ENCODE measurements around the gene COX8C.

The COX8C gene, protein sequence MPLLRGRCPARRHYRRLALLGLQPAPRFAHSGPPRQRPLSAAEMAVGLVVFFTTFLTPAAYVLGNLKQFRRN

DNA sequence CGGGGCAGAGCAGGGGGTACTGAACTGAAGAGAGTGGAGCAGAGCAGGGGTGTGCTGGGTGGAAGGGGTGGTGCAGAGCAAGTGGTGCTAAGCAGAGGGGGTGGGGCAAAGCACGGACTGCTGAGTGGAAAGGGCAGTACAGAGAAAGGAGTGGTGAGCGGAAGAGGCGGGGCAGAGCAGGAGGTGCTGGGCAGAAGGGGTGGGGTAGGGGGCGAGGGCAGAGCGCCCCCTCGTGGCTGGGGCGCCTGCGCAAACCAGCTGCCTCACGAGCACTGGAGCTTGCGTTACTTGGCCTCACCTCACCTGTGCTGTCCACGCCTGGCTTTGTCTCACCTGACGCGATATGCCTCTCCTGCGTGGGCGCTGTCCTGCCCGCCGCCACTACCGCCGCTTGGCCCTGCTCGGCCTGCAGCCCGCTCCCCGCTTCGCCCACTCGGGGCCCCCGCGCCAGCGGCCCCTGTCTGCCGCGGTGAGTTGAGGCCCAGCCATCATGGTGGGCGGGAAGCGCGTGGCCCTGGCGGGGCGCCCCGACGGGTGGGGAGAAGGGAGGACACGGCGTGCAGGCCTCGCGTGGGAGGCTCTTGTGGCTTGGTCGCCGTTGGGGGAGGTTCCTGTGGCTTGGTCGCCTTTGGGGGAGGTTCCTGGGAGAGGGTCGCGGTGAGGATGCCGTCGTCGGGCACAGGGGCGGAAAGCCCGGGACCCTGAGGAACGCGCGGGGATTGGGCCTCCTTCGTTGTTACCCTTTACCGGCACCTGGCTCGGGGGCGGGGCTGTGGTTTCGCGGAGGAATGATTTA is at the start of gene COX8C:
Gene COX8C (plus strand): TSS at position 257 of the 796 bp plus-strand sequence. CDS start 87 bp downstream, at position 344.
- no peak for DNase-seq

DNA sequence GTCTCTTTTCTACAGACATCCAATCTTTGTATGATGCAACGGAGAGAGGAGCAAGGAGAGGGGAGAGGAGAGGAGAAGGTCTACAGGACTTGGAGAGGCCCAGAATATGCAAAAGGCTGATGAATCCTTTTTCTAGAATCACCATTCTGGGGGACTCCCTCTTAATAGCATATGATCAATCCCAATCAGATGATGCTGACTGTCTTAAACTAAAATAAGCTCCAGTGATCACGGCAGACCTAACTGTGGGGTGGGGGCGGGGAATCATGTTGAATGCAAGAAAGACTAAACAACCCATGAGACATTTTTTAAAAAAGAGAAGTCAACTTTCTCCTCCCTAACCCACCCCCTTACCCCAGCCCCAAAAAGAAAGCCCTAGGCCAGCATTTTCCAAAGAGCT is 47.6 kb upstream of the COX8C start:
- DNase-seq: no peak

DNA sequence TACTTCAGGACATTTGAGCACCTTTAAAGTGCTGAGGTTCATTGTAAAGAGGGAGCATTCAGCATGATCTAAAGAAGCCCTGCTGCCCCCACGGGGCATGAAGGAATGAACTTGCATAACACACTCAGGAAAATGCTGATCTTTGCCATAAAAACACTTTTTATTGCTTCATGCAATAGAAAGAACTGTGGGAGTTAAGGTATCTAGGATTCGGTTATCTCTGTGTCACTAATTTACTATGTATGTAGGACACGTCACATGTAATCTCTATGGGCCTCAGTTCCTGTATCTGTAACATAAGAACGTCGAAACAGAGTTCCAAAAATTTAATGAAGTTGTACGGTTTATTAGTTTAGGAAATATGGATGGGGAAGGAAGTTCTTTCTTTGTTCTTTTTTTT is 47.1 kb upstream of the COX8C start:
- DNase-seq: no peak

DNA sequence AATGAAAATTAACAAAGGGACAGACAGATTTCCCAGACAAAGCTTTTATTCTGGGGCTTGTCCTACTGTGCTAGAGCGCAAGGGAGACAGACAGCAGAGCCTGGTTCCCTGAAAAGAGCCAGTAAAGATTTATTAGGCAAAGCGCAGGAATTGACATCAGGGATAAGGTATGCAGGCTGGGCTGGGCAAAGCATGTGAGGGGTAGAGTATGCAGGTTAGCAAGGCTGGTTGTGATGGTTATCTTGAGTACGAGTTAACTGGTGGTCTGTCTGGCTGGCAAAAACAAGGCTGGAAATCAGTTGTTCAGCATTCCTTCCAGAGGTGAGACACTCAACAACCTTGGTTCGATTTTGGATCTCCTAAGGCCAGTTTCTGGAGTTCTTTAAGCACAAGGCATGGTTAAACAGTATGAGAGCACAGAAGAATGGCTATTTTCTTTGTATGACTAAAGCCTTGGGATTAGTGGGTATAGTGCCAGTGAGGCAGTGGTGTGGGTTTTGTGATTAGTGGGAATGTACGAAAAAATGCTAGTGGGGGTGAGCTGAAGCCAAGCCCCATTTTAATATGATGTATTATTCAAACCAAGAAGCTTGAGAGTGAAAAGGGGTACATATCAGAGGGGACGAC is 45.0 kb upstream of the COX8C start:
- no peak for DNase-seq

DNA sequence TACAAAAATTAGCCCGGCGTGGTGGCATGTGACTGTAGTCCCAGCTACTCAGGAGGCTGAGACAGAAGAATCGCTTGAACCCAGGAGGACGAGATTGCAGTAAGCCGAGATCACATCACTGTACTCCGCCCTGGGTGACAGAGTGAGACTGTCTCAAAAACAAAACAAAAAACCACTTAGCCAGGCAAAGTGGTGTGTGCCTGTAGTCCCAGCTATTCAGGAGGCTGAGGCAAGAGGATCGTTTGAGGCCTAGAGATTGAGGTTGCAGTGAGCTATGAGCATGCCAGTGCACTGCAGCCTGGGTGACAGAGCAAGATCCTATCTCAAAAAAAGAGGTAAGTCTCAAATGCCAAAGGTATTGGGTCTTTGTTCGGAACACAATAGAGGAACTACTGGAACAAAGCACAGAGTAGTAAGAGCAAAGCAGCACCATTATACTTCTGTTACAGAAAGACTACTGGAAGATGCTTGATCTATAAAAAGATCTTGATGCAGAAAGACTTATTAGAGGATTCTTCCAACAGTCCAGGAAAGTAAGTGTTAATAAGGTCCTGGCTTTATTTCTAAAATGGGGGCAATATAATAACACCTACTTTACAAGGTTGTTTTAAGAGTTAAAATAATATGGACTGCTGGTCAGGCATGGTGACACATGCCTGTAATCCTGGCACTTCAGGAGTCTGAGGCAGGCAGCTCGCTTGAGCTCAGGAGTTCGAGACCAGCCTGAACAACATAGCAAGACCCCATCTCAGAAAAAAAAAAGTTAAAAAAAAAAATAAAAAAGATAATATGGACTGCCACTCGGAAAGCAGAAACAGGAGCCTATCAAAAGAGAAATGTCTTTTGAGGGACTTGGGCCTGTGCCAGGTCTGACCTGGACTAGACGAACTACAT is 44.0 kb upstream of the COX8C start:
- DNase-seq: no peak

DNA sequence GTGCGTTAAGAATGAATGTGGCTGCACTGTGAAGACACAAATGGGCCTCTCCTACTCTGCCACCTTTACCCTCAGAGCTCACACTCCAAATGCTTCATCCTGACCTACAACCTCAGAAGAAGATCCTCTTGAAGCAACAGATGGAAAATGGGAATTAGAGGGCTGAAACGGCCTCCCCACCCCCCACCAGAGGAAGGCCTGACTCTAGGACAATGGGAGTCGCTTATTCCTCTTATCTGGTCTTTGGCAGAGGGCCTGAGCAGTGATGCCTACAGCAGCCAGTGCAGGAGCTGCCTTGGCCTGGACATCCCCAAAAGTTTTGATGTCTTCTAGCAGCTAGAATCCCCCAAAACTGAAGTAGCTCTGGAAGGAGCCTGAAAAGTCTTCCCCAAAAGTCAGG is 43.3 kb upstream of the COX8C start:
- no peak for DNase-seq

DNA sequence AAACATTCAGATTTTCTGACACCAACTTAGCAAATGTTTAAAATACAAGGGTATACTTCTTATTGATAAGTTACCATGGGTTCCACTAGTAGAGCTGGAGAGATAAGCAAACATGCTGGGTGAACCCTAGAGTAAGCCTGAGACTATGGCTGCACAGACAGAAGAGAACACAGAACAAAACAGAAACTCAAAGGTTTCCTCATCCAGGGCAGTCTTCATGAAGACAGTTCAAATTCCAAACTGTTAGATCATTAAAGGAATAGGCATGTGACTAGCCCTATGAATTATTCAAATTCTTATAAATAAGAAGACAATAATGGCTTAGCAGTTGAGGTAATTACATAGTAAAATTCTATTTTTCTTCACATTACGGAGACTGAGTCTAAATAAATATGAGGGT is 42.2 kb upstream of the COX8C start:
- DNase-seq: no peak

DNA sequence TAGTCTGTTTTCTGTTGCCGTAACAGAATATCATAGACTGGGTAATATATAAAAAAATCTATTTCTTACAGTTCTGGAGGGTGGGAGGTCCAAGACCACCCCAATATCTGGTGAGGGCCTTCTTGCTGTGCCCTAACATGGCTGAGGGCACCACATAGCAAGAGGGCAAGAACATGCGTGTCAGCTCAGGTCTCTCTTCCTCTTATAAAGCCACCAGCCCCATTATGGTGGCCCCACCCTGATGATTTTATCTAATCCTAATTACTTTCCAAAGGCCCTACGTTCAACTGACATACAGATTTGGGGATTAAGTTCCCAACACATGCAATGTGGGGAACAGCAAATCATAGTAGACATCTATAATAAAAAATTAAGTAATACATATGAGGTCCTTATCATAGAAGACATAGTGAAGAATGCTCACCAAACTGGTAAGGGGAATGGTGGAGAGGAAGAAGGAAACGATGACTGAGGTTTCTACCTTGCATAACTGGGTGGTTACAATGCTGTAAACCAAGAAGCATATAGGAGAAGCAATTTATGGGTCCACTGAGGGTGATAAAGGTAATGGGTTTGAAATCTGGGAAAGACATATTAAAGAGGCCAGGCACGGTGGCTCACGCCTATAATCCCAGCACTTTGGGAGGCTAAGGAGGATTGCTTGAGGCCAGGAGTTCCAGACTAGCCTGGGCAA is 41.1 kb upstream of the COX8C start:
- no peak for DNase-seq

DNA sequence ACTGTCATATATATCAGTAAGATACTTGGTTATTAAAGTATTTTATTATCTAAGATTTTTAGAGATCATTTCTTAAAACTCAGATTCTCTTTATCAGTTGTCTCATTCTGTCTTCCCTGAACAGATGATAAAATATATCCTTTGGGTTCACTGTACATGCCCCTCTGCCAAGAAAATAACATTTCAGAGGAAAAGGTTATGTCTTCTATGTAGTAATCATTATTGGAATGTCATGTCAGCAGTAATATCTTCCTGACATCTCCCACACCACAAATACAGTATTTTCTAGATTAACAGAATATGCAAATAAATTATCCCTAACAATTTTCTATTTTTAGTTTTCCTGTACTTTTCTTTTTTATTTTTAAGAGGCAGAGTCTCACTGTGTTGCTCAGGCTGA is 40.2 kb upstream of the COX8C start:
- DNase-seq: no peak

DNA sequence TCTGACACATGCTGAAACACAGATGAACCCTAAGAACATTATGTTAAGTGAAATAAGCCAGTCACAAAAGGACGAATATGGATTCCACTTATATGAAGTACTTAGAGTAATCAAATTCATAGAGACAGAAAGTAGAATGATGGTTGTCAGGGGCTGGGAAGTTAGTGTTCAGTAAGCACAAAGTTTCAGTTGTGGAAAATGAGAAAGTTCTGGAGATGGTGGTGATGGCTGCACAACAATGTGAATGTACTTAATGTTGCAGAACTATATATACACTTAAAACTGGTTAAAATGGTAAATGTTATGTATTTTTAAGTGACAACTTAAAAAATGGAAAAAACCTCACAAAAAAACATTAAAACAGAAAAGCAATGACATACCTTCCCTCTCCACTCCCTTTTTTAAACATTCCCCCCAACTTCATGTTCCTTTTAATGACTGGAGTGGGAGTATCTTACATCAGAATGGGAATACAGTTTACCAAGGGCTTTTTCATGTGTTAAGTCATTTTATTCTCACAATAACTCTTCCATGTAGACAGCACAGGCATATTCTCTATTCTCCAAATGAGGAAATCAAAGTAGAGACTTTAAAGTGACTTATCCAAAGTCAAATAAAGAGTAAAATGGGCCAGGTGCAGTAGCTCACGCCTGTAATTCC is 38.2 kb upstream of the COX8C start:
- DNase-seq: no peak

DNA sequence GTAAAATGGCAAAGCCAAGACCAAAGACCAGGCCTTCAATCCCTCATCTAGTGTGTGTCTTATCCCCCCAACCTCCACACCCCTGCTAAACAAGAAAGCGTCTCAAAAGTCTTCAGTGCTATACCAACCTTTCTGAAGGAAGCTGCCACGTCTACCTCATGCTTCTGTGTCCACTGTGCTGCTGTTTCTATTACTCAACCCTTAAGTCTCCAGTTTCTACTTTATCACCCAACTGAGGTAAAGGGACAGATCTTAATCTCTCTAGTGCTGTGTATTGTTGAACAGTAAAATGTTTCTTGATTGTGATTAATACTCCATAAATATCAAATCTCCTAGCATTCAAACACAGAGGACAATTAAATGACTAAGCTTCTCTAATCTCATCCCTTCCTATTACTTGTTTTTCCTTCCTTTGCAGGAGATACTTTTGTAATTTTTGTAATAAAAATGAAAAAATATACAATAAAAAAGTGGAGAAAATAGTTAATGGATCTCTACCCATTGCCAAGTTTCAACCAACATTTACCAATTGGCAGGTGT is 37.5 kb upstream of the COX8C start:
- DNase-seq: no peak

DNA sequence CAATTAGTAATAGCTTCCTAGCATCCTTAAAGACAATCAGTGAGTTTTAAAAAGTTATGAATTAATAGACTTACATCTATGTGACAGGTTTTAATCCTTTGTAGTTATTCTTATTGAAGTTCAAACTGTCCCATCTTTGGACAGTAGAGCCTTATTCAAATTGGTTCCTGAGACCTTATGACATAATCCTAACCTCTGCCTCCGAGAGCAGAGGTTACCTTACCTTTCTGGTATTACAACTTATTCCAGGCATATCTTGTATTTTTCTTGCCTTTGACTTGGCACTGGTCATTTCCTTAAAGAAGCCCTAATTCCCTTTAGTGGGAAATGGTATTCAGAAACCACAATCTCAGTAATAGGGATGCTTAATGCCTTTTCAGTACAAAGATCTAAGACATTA is 35.9 kb upstream of the COX8C start:
- no peak for DNase-seq

DNA sequence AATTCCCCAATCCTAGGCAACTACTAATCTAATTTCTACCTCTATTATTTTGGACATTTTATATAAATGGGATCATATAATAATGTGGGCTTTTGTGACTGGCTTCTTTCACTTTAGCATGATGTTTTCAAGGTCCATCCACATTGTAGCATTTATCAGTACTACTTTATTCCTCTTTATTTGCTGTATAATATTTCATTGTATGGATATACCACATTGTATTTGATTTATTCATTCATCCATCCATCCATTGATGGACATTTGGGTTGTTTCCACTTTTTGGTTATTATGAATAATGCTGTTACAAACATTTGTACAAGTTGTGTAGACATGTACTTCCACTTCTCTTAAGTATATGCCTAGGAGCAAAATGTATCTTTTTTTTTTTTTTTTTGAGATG is 31.4 kb upstream of the COX8C start:
- no peak for DNase-seq

DNA sequence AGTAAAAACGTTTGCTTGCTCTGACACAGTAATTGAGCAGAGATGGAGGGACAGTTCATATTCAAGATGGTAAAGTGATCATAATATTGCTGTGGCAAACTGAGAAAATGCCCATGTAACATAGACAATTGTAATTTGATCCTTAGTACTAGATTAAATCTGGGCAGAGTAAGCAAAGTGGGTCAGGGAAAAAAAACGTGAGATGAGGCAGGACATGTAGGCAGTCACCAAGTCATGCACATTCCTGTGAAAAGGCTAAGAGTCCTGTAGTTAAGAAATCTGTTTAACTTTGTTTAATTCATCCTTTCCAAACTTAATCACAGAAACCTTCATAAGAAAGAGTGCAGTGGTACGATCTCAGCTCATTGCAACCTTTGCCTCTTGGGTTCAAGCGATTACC is 30.3 kb upstream of the COX8C start:
- no peak for DNase-seq

DNA sequence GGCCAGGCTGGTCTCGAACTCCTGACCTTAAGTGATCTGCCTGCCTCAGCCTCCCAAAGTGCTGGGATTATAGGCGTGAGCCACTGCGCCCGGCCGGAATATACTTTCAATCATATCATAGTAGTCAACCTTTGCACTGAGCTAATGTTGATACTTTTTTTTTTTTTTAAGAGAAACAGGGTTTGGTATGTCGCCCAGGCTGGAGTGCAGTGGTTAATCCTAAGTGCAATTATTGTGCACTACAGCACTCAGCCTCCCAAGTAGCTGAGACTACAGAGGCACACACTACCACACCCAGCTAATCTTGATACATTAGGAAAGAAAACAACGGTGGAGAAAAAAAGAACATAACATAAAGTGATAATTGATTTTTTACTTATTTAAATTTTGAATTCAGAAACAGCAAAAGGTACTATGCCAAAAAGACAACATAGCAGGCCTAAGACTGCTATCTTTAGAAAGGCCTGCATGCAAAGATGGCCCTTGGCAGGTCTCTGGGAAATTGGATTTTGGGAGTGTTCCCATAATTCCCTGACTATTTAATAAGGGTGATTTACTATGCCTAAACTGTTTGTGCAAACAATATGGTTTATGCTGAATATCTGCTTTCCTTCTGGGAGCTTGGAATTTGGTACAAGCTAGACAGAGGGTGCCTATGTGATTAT is 29.6 kb upstream of the COX8C start:
- no peak for DNase-seq

DNA sequence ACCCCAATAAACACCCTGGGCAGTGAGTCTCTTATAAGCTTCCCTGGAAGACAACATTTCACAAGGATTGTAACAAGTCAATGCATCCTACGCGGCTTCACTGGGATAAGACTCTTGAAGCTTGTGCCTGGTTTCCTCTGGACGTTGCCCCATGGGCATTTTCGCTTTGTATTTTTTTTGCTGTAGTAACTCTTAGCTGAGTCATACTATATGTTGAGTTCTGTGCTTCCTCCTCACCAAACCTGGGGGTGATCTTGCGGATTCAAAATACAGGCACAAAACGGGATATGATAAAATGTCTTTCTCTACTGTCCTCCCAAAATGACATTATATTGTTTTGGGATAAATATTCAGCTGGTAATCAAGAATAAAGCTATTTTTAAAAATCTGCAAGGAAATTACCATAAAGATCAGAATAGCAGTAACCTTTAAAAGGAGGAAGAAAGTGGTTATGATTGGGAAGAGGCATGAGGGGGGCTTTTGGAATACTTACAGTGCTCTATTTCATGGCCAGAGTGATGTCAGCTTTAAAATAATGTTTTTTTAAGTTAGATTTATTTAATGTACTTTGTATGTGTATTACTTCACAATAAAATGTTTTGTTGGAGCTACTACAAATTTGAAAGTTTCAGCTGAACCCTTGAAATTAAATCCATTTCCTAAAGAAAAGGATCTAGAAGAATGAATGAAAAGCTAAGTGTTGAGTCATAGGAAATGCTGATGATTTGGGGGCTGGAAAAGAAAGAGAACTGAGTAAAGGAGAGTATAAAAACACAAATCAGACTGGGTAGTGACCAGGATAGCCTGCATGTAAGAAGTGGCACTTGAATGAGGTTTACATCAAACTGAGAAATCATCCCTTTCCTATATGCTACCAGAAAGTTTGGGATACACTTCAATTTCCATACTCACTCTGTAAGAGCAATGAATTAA is 28.8 kb upstream of the COX8C start:
- DNase-seq: no peak

DNA sequence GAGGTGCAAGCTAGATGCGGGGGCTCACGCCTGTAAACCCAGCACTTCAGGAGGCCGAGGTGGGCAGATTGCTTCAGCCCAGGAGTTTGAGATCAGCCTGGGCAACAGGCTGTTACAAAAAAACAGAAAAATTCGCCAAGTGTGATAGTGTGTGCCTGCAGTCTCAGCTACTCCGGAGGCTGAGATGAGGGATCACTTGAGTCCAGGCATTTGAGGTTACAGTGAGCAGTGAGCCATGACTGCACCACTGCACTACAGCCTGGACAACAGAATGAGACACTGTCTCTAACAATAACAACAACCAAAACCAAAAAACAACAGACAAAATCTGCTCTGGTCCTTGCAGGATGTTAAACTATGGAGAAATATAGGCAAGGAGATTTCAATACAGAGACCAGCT is 28.1 kb upstream of the COX8C start:
- no peak for DNase-seq

DNA sequence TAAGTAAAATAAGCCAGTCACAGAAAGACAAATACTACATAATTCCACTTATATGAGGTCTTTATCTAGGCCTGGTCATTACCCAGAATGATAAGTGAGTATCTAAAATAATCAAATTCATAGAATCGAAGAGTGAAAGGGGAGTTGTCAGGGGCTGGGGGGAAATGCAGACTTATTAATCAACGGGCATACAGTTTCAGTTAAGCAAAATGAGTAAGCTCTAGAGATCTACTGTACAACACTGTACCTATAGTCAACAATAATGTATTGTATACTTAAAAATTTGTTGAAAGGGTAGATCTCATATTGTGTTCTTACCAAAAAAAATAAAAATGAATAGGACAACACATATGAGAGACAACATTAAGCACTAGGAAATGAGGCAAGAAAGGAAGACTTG is 27.5 kb upstream of the COX8C start:
- DNase-seq: no peak

DNA sequence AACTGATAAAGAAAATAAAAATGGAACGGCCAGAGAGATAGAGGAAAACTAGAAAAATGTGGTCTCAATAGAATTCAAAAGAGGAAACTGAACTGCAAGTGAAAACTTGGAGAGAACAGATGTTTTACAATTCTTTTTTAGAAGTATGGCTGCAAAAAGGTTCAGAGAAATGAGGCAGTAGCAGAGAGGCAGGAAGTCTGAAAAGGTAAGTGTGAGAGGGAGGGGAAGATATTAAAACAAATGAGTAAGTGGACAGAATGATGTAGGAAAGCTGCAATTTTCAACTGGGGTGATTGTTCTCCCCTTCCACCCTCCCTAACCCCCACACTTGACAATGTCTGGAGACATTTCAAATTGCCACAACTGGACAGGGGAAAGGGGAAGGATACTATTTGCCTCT is 27.0 kb upstream of the COX8C start:
- no peak for DNase-seq

DNA sequence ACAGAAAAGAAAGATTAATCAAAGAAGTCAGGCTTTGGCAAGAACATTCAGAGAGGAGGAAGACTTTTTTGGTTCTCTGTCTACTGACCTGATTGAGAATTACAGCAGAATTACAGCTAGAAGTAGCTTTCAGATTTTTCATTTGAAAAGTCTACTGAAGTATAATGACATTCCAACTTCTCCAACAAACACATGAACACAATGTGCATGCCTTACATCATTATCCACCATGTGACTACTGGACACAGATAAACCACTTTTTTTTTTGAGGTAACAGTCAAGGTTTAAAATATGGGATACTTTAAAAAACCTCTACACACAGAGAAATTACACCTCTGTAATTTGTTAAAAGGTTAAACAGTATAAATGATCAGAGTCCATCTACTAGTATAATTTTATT is 26.5 kb upstream of the COX8C start:
- no peak for DNase-seq
